ENCODE data around the gene ETV4. TPM values are rescaled to one million over a fixed set of nuclear protein-coding genes. Genes with fewer than 3 reads are reported as not detected.
"Not testable (repeated sequence)": the region's sequence is repeated elsewhere in the genome, so short reads cannot be mapped to it uniquely, and the experiment has no call there.

Gene ETV4
- total RNA-seq, 1 donor from 2014 or later: 7.1 TPM

- intact Hi-C loops (cut with DNase I): no loop called here
- no peak for ATAC-seq
- peak; percentile 61 for DNase-seq (ENCODE audit: low spot score)
Observed at GRCh38 chr17:43528319-43528987, 17.7 kb downstream of the ETV4 start.

GRCh38 chr17:43526886-43527648 lies 19.1 kb downstream of the ETV4 start:
- intact Hi-C loops (cut with DNase I): no loop called here
- no peak for DNase-seq (ENCODE audit: low spot score)
- ATAC-seq: no peak

GRCh38 chr17:43524945-43525575 lies 21.1 kb downstream of the ETV4 start:
- intact Hi-C loops (cut with DNase I): no loop called here
- no peak for DNase-seq (ENCODE audit: low spot score)
- ATAC-seq: no peak

GRCh38 chr17:43521389-43521788 lies 24.8 kb downstream of the ETV4 start:
- ATAC-seq (no peak), DNase-seq (ENCODE audit: low spot score) (no peak)
- intact Hi-C loops (cut with DNase I): no loop called here

- ATAC-seq: no peak
- no peak for DNase-seq (ENCODE audit: low spot score)
- intact Hi-C loops (cut with DNase I): no loop called here
Observed at GRCh38 chr17:43517615-43518386, 28.3 kb downstream of the ETV4 start.

GRCh38 chr17:43517161-43517560 lies 29.0 kb downstream of the ETV4 start:
- no peak for ATAC-seq
- intact Hi-C loops (cut with DNase I): no loop called here
- no peak for DNase-seq (ENCODE audit: low spot score)

GRCh38 chr17:43515656-43516055 lies 30.5 kb downstream of the ETV4 start:
- intact Hi-C loops (cut with DNase I): no loop called here
- ATAC-seq (no peak), DNase-seq (ENCODE audit: low spot score) (no peak)

GRCh38 chr17:43511199-43511598 lies 34.9 kb downstream of the ETV4 start:
- intact Hi-C loops (cut with DNase I); ATAC-seq; DNase-seq (ENCODE audit: low spot score): not testable (repeated sequence)

GRCh38 chr17:43509440-43509839 lies 36.7 kb downstream of the ETV4 start:
- ATAC-seq; intact Hi-C loops (cut with DNase I); DNase-seq (ENCODE audit: low spot score): not testable (repeated sequence)

GRCh38 chr17:43490621-43491020 lies 55.5 kb downstream of the ETV4 start:
- intact Hi-C loops (cut with DNase I): no loop called here
- ATAC-seq (no peak), DNase-seq (ENCODE audit: low spot score) (no peak)

- intact Hi-C loops (cut with DNase I): loop anchor here (2.0 kb wide), 1 partner anchor 89 kb away; no protein-coding TSS in a partner anchor
- DNase-seq (ENCODE audit: low spot score): peak; percentile 99
- ATAC-seq: peak; percentile 99
Observed at GRCh38 chr17:43483674-43484551, 62.2 kb downstream of the ETV4 start, which contains the start of gene DHX8. Gene DHX8, plus strand, starts transcription at chr17:43483975. Its CDS starts 63 bp downstream, at chr17:43484038.

GRCh38 chr17:43482103-43483012 lies 63.8 kb downstream of the ETV4 start:
- DNase-seq (ENCODE audit: low spot score) (no peak), ATAC-seq (no peak)
- intact Hi-C loops (cut with DNase I): loop anchor here (2.0 kb wide), 1 partner anchor 88 kb away; no protein-coding TSS in a partner anchor

GRCh38 chr17:43479948-43480347 lies 66.2 kb downstream of the ETV4 start:
- DNase-seq (ENCODE audit: low spot score): no peak
- intact Hi-C loops (cut with DNase I): no loop called here
- ATAC-seq: no peak
